Spleen (tissue), 11 donors: ENCODE data around the gene KIF21A. TPM values are rescaled to one million over a fixed set of nuclear protein-coding genes. Genes with fewer than 3 reads are reported as not detected.

ENCODE experiments used
- DNase-seq: peaks from one replicate; pipeline ENCODE4 v3.0.0-alpha.2; 2020
- H3K27ac ChIP-seq, 8 donors: fragments of 200-600 bp; sonication (generic) in 7 of 8; 1 replicate in 4 of 8; 2 replicates in 4 of 8; pipeline versions ENCODE4 v1.5.0 to v1.8.0; 2016 to 2021; ENCODE audit warnings: inconsistent platforms in 4 of 8, mild to moderate bottlenecking in 4 of 8, moderate library complexity in 1 of 8
- H3K27me3 ChIP-seq, 7 donors: fragments of 200-600 bp; sonication (generic) in 6 of 7; replicated peaks in 1 of 7; 1 replicate in 4 of 7; 2 replicates in 3 of 7; pipeline versions ENCODE4 v1.5.0 to v1.8.0; 2016 to 2021; ENCODE audit warnings: inconsistent platforms in 3 of 7, mild to moderate bottlenecking in 1 of 7
- H3K36me3 ChIP-seq, 6 donors: fragments of 200-600 bp; sonication (generic) in 5 of 6; 1 replicate in 4 of 6; 2 replicates in 2 of 6; pipeline versions ENCODE4 v1.5.0 to v1.8.0; 2016 to 2021; ENCODE audit warnings: inconsistent platforms in 2 of 6
- H3K4me1 ChIP-seq, 6 donors: fragments of 200-600 bp; sonication (generic) in 5 of 6; 1 replicate in 3 of 6; 2 replicates in 3 of 6; pipeline versions ENCODE4 v1.5.0 to v1.8.0; 2016 to 2021; ENCODE audit warnings: inconsistent platforms in 3 of 6
- H3K4me3 ChIP-seq, 8 donors: fragments of 200-600 bp; sonication (generic) in 7 of 8; 1 replicate in 4 of 8; 2 replicates in 4 of 8; pipeline versions ENCODE4 v1.5.0 to v1.8.0; 2016 to 2021; ENCODE audit warnings: inconsistent platforms in 4 of 8, mild to moderate bottlenecking in 4 of 8, moderate library complexity in 2 of 8
- H3K9me3 ChIP-seq, 8 donors: fragments of 200-600 bp; sonication (generic) in 7 of 8; 1 replicate in 4 of 8; 2 replicates in 4 of 8; pipeline versions ENCODE4 v1.5.0 to v1.8.0; 2016 to 2021; ENCODE audit warnings: inconsistent platforms in 4 of 8
- CTCF ChIP-seq, 11 experiments: fragments of 200-600 bp in 7 of 11; fragments of 450-650 bp in 4 of 11; sonication (generic) in 4 of 11; IDR thresholded peaks in 8 of 11; conservative IDR thresholded peaks in 3 of 11; 1 replicate in 7 of 11; 2 replicates in 4 of 11; pipeline versions ENCODE4 v1.4.0 to v1.8.0; 2016 to 2021; ENCODE audit warnings: antibody characterized with exemption in 11 of 11, inconsistent platforms in 4 of 11, mild to moderate bottlenecking in 1 of 11
- POLR2A ChIP-seq, 3 donors: fragments of 450-650 bp; IDR thresholded peaks; one replicate each; pipeline ENCODE4 v1.5.1; 2017; ENCODE audit warnings: antibody characterized with exemption in 3 of 3, mild to moderate bottlenecking in 1 of 3
- POLR2AphosphoS5 ChIP-seq, 3 donors: sonication (generic); formaldehyde crosslinking; IDR thresholded peaks; one replicate each; pipeline ENCODE4 v1.5.1; 2017; ENCODE audit warnings: antibody characterized with exemption in 3 of 3
- WGBS, 5 donors: extraction: QIAGEN DNeasy Blood & Tissue Kit in 3 of 5; methylation state at CpG; one replicate each; pipeline versions ENCODE4 v1.1.5 to v1.1.7; 2013 to 2018; 5-methylcytosine and 5-hydroxymethylcytosine counted together
- intact Hi-C: fragments of 100-400 bp; cut with DNase I; formaldehyde crosslinking; loops from one replicate; pipeline ENCODE4 v1.15.0; 2023; ENCODE audit warnings: low total_unique reads
- polyA plus RNA-seq, 3 donors: library from polyadenylated mRNA; stranded (reverse); fragments of 200-250 nt; gene quantifications; one replicate each; pipeline ENCODE4 v1.2.1, GENCODE V29; 2013
- total RNA-seq, 7 donors: library from RNA; depleted of rRNA in 3 of 7; stranded (reverse); fragments of >200 nt in 3 of 7; fragmentation: NEBNext Ultra II Directional in 4 of 7; extraction: Animal tissue kit (Norgen Biotek cat#: 25700) in 4 of 7; gene quantifications; one replicate each; pipeline versions ENCODE4 v1.1.0 to v1.2.1, GENCODE V29; 2016 to 2021
- donor health status: healthy with polysubstance abuse.
- donor health status: DM: no; HTN: no; CAD: no; lungs with moderate emphysema.
- donor health status: DM: no; HTN: no; CAD: no.
- donor health status: Bipolar disorder and iron deficiency.
- donor health status: healthy.
- donor health status: DM: no; HTN: no; CAD: no.
- donor health status: DM: yes; HTN: yes; CAD: no.

Gene KIF21A
- total and polyA plus RNA-seq, 10 donors = 1.0 to 47.1 (median 11.8) TPM

GRCh38 chr12:39431797-39432196 lies 11.1 kb downstream of the KIF21A start:
- Histone ChIP-seq H3K27ac (no peak overlapping the region), H3K4me3 (no peak overlapping the region), H3K4me1 (no peaks in the 10 kb centered on the region), H3K9me3 (no peaks in the 10 kb centered on the region), H3K27me3 (no peaks in the 10 kb centered on the region), H3K36me3 (no peaks in the 10 kb centered on the region)
- no peak for DNase-seq
- no peak for TF ChIP-seq POLR2A (IDR thresholded peaks at IDR 0.05)
- TF ChIP-seq POLR2AphosphoS5 (IDR thresholded peaks at IDR 0.05) = no peak
- no peak for TF ChIP-seq CTCF (IDR thresholded peaks at IDR 0.05 in 8 of 11, conservative IDR thresholded peaks at IDR 0.05 in 3 of 11)
- WGBS, 5 donors = 87 to 98% (median 93%) methylated on average over 1 of the region's 1 CpG
- intact Hi-C loops = no loop called here

GRCh38 chr12:39431002-39431796 lies 11.7 kb downstream of the KIF21A start:
- H3K36me3 ChIP-seq = no peaks in the 10 kb centered on the region
- DNase-seq = no peak
- H3K4me1 ChIP-seq = no peaks in the 10 kb centered on the region
- intact Hi-C loops = no loop called here
- no peaks in the 10 kb centered on the region for H3K27me3 ChIP-seq
- no peak for TF ChIP-seq CTCF (IDR thresholded peaks at IDR 0.05 in 8 of 11, conservative IDR thresholded peaks at IDR 0.05 in 3 of 11)
- no peak for TF ChIP-seq POLR2AphosphoS5 (IDR thresholded peaks at IDR 0.05)
- no peak for TF ChIP-seq POLR2A (IDR thresholded peaks at IDR 0.05)
- H3K4me3 ChIP-seq = no peak overlapping the region
- no peak overlapping the region for H3K27ac ChIP-seq
- WGBS, 5 donors = 58 to 65% (median 63%) methylated on average over 3 of the region's 3 CpGs
- H3K9me3 ChIP-seq = no peaks in the 10 kb centered on the region

GRCh38 chr12:39429809-39430208 lies 13.1 kb downstream of the KIF21A start:
- 86 to 95% (median 90%) methylated on average over 2 of the region's 2 CpGs for WGBS, 5 donors
- TF ChIP-seq POLR2AphosphoS5 (IDR thresholded peaks at IDR 0.05) = no peak
- no peak for TF ChIP-seq POLR2A (IDR thresholded peaks at IDR 0.05)
- TF ChIP-seq CTCF (IDR thresholded peaks at IDR 0.05 in 8 of 11, conservative IDR thresholded peaks at IDR 0.05 in 3 of 11) = no peak
- intact Hi-C loops = no loop called here

GRCh38 chr12:39427360-39427808 lies 15.5 kb downstream of the KIF21A start:
- Histone ChIP-seq H3K27ac (no peak overlapping the region), H3K4me3 (no peak overlapping the region), H3K36me3 (no peaks in the 10 kb centered on the region), H3K4me1 (no peaks in the 10 kb centered on the region), H3K27me3 (no peaks in the 10 kb centered on the region), H3K9me3 (no peaks in the 10 kb centered on the region)
- no peak for DNase-seq
- intact Hi-C loops = no loop called here
- TF ChIP-seq POLR2AphosphoS5 (IDR thresholded peaks at IDR 0.05) (no peak), CTCF (IDR thresholded peaks at IDR 0.05 in 8 of 11, conservative IDR thresholded peaks at IDR 0.05 in 3 of 11) (no peak)
- 74 to 81% (median 78%) methylated on average over 3 of the region's 3 CpGs for WGBS, 5 donors

More at GRCh38 chr12:39429809-39430208, 13.1 kb downstream of the KIF21A start:
- Histone ChIP-seq H3K4me3 (no peak overlapping the region), H3K4me1 (no peaks in the 10 kb centered on the region), H3K36me3 (no peaks in the 10 kb centered on the region), H3K9me3 (no peaks in the 10 kb centered on the region), H3K27ac (no peak overlapping the region), H3K27me3 (no peaks in the 10 kb centered on the region)
- DNase-seq = no peak
